GM12878 (cell line): Measurements from ENCODE around the gene CHMP4A. TPM values are rescaled to one million over a fixed set of nuclear protein-coding genes. Genes with fewer than 3 reads are reported as not detected.
A peak's percentile ranks its signal among the peaks of the same experiment; 100 is the strongest.

ENCODE experiments used
- BRCA1 ChIP-seq: IDR thresholded peaks from 2 replicates; pipeline ENCODE4 v1.6.1; 2011; ENCODE audit warnings: low read depth, low read length, improper control_type of control experiment
- CHD1 ChIP-seq: IDR thresholded peaks from 2 replicates; pipeline ENCODE4 v1.6.1; 2012; ENCODE audit warnings: low read depth, low read length, improper control_type of control experiment
- ESRRA ChIP-seq: IDR thresholded peaks from 2 replicates; pipeline ENCODE4 v1.6.1; 2012; ENCODE audit warnings: mild to moderate bottlenecking, low read length, improper control_type of control experiment
- GABPA ChIP-seq: IDR thresholded peaks from 2 replicates; pipeline ENCODE4 v1.6.1; 2014; ENCODE audit warnings: antibody characterized with exemption, low read depth, mild to moderate bottlenecking, inconsistent platforms
- HSF1 ChIP-seq: fragments of 150-350 bp; IDR thresholded peaks from 2 replicates; pipeline ENCODE4 v1.6.1; 2014; ENCODE audit warnings: mild to moderate bottlenecking, low read depth, low read length
- NFXL1 ChIP-seq: fragments of 450-650 bp; IDR thresholded peaks from 2 replicates; pipeline ENCODE4 v1.6.1; 2017; ENCODE audit warnings: antibody characterized with exemption, mild to moderate bottlenecking, borderline replicate concordance
- NRF1 ChIP-seq: conservative IDR thresholded peaks from 2 replicates; pipeline ENCODE4 v1.6.1; 2011; ENCODE audit warnings: mild to moderate bottlenecking, low read depth, low read length, improper control_type of control experiment
- RAD51 ChIP-seq: fragments of 450-650 bp; IDR thresholded peaks from 2 replicates; pipeline ENCODE4 v1.6.1; 2016; ENCODE audit warnings: moderate library complexity, mild to moderate bottlenecking, inconsistent platforms
- SUPT20H ChIP-seq: IDR thresholded peaks from 2 replicates; pipeline ENCODE4 v1.6.1; 2011; ENCODE audit warnings: low read depth, mild to moderate bottlenecking, low read length, moderate library complexity, borderline replicate concordance; ENCODE audit not compliant: control insufficient read depth
- WRNIP1 ChIP-seq: IDR thresholded peaks from 2 replicates; pipeline ENCODE4 v1.6.1; 2011; ENCODE audit warnings: low read depth, low read length, improper control_type of control experiment, borderline replicate concordance
- ZNF24 ChIP-seq: fragments of 450-650 bp; IDR thresholded peaks from 2 replicates; pipeline ENCODE4 v1.6.1; 2017; ENCODE audit warnings: antibody characterized with exemption, mild to moderate bottlenecking
- polyA plus RNA-seq, 11 experiments: library from polyadenylated mRNA; depleted of rRNA in 4 of 11; unstranded in 6 of 11; stranded (reverse) in 5 of 11; fragments of >200 nt; fragmentation: Nextera tagmentation in 4 of 11; fragmentation: Illumina TruSeq in 1 of 11; extraction: Ambion mirVana in 4 of 11; extraction: Trizol in 1 of 11; gene quantifications; 1 replicate in 1 of 11; 2 replicates in 10 of 11; pipeline versions ENCODE4 v1.2.1 to v1.2.3, GENCODE V29; 2011 to 2016; ENCODE audit warnings: inconsistent platforms in 2 of 11, missing spikeins in 2 of 11, low read depth in 1 of 11
- total RNA-seq, 4 experiments: library from RNA; depleted of rRNA in 3 of 4; stranded (reverse); fragments of >200 nt in 3 of 4; fragmentation: Illumina TruSeq in 1 of 4; extraction: Trizol in 1 of 4; gene quantifications; 2 replicates each; pipeline versions ENCODE4 v1.2.1 to v1.2.3, GENCODE V29; 2013 to 2021

CHMP4A gene
- total and polyA plus RNA-seq, 10 of the 15 experiments (the other 5 are each of a cell fraction or from before 2014, with no cell fraction given): 35.5 to 151 (median 84.7) TPM

- TF ChIP-seq RAD51 (0 out of 2 replicates have a peak, but pooled peaks have one; percentile 13), WRNIP1 (no peak), ESRRA (no peak), ZNF24 (no peak), NRF1 (no peak), BRCA1 (peak; percentile 4; the same call in 1 of the 2 replicates), SUPT20H (no peak), NFXL1 (no peak), GABPA (no peak), HSF1 (no peak), CHD1 (no peak)
Observed at GRCh38 chr14:24241829-24242443, 28.6 kb upstream of the CHMP4A start (continued).
